Neural cell (in vitro differentiated cells): Measurements from ENCODE around the gene CRK.

ENCODE experiments used
- CTCF ChIP-seq: fragments of 450-650 bp; IDR thresholded peaks from 2 replicates; pipeline ENCODE4 v1.5.1; 2014; ENCODE audit warnings: antibody characterized with exemption, mild to moderate bottlenecking, moderate library complexity; ENCODE audit not compliant: poor library complexity, severe bottlenecking
- EP300 ChIP-seq: fragments of 450-650 bp; conservative IDR thresholded peaks from 2 replicates; pipeline ENCODE4 v1.6.1; 2014; ENCODE audit warnings: antibody characterized with exemption, mild to moderate bottlenecking, moderate library complexity; ENCODE audit not compliant: poor library complexity, severe bottlenecking
- EZH2 ChIP-seq: fragments of 200-600, 300-800 bp; shearing (Covaris generic), sonication (generic); IDR thresholded peaks from 2 replicates; pipeline ENCODE4 v1.6.1; 2014; ENCODE audit warnings: antibody characterized with exemption, low read length, borderline replicate concordance, mild to moderate bottlenecking; ENCODE audit not compliant: insufficient read depth, poor library complexity, severe bottlenecking
- MXI1 ChIP-seq: fragments of 450-650 bp; conservative IDR thresholded peaks from 2 replicates; pipeline ENCODE4 v1.6.1; 2014; ENCODE audit warnings: antibody characterized with exemption, mild to moderate bottlenecking; ENCODE audit not compliant: poor library complexity, severe bottlenecking
- POLR2AphosphoS5 ChIP-seq: IDR thresholded peaks from 2 replicates; pipeline ENCODE4 v1.6.1; 2012
- RAD21 ChIP-seq: fragments of 450-650 bp; conservative IDR thresholded peaks from 2 replicates; pipeline ENCODE4 v1.6.1; 2014; ENCODE audit warnings: antibody characterized with exemption, mild to moderate bottlenecking, moderate library complexity
- REST ChIP-seq: IDR thresholded peaks from 2 replicates; pipeline ENCODE4 v1.6.1; 2012; ENCODE audit warnings: borderline replicate concordance
- SMC3 ChIP-seq: fragments of 450-650 bp; conservative IDR thresholded peaks from 2 replicates; pipeline ENCODE4 v1.6.1; 2014; ENCODE audit warnings: antibody characterized with exemption, mild to moderate bottlenecking, moderate library complexity; ENCODE audit not compliant: poor library complexity
- TAF1 ChIP-seq: IDR thresholded peaks from 2 replicates; pipeline ENCODE4 v1.6.1; 2012; ENCODE audit warnings: low read depth

- TF ChIP-seq REST (no peak), RAD21 (no peak), EZH2 (no peak), EP300 (no peak), TAF1 (no peak), CTCF (no peak), POLR2AphosphoS5 (no peak), SMC3 (no peak), MXI1 (no peak)
These were observed 3.2 kb downstream of the CRK start for GRCh38 chr17:1452836-1453235.
